ENCODE data around the gene DACT2.

DNA sequence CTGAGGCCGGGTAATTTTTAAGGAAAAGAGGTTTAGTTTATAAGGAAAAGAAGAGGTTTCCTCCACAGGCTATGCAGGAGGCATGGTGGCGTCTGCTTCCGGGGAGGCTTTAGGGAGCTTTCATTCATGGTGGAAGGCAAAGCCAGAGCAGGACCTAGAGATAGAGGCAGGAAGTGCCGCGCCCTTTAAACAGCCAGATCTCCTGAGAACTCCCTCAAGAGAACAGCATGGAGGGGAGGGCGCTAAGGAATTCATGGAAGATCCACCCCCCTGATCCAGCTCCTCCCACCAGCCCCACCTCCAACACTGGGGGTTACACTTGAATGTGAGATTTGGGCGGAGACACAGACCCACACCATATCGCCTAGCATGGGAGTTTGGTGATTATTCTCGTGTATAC, 13.9 kb upstream of the DACT2 start:
- TF ChIP-seq YY1 (IDR thresholded peaks at IDR 0.05; ENCODE audit: insufficient read depth, insufficient read length): no peak
- TF ChIP-seq SUZ12 (IDR thresholded peaks at IDR 0.05; ENCODE audit: extremely low read depth, insufficient read depth, insufficient read length): no peak

Data from NT2/D1 (cell line).